ENCODE results near the gene GRAMD2B.

- TF ChIP-seq TEAD4 (IDR thresholded peaks at IDR 0.05) (no peak), EP300 (IDR thresholded peaks at IDR 0.05; ENCODE audit: borderline replicate concordance) (no peak), CEBPB (IDR thresholded peaks at IDR 0.05) (no peak), USF1 (IDR thresholded peaks at IDR 0.05) (no peak), REST (IDR thresholded peaks at IDR 0.05; ENCODE audit: low read depth) (no peak), TAF1 (IDR thresholded peaks at IDR 0.05; ENCODE audit: low read depth) (no peak), RAD21 (IDR thresholded peaks at IDR 0.05; ENCODE audit: low read depth) (no peak), MAX (IDR thresholded peaks at IDR 0.05) (no peak)
These were observed 46.8 kb upstream of the GRAMD2B start for GRCh38 chr5:126376443-126376842.

Measured in Ishikawa (cell line).